ENCODE measurements around the gene SH3GLB2. TPM values are rescaled to one million over a fixed set of nuclear protein-coding genes. Genes with fewer than 3 reads are reported as not detected.

Gene SH3GLB2
- polyA plus RNA-seq, 2 of the 4 experiments (the other 2 are of a cell fraction), result 28.3 to 42.6 TPM

GRCh38 chr9:129036923-129037766 lies 9.0 kb upstream of the SH3GLB2 start:
- peak overlapping the region; percentile 74 to 90 for H3K27ac ChIP-seq
- 30% methylated on average over 31 of the region's 32 CpGs for WGBS (ENCODE audit: missing lambda C conversion rate)

GRCh38 chr9:129036241-129036922 lies 8.3 kb upstream of the SH3GLB2 start, which contains the start of gene MIGA2:
Gene MIGA2 (plus strand): TSS chr9:129036626. CDS start chr9:129040595, 3,969 bp downstream.
- POLR2A ChIA-PET, result interaction anchor here (0.6 to 1.0 kb wide), 5 partner anchors 8 to 485 kb away, joined by 3 to 8 read pairs (median 3); partner anchors contain the start of genes DOLPP1 and SH3GLB2
- H3K9me3 ChIP-seq, result no peaks in the 10 kb centered on the region
- peak within 1 kb of the TSS; percentile 92 for H3K4me2 ChIP-seq
- peaks cover 14% of the 10 kb centered on the region; the same call in 1 of the 3 replicates for H3K4me1 ChIP-seq
- CTCF ChIA-PET, result interaction anchor here (2.2 kb wide), 1 partner anchor 30 kb away, joined by 7 read pairs; no protein-coding TSS in a partner anchor
- peak within 1 kb of the TSS; percentile 77 for H3K4me3 ChIP-seq
- ATAC-seq (peak; percentile 92 to 98), DNase-seq (ENCODE audit: low read depth in 1 of 2, low spot score in 1 of 2) (peak; percentile 99 to 100), FAIRE-seq (no peak)
- peak within 1 kb of the TSS; percentile 74 to 90 for H3K27ac ChIP-seq
- WGBS (ENCODE audit: missing lambda C conversion rate), result 2% methylated on average over 44 of the region's 49 CpGs
- TF ChIP-seq FOSL2 (IDR thresholded peaks at IDR 0.05), result no peak
- no peak for TF ChIP-seq FOSL2 (CRISPR knock-in tag; IDR thresholded peaks at IDR 0.05)
- TF ChIP-seq HOXA7 (CRISPR knock-in tag; IDR thresholded peaks at IDR 0.05), result no peak
- no peak for TF ChIP-seq HOXB5 (CRISPR knock-in tag; IDR thresholded peaks at IDR 0.05)
- TF ChIP-seq NPAS2 (CRISPR knock-in tag; IDR thresholded peaks at IDR 0.05; ENCODE audit: borderline replicate concordance), result no peak
- TF ChIP-seq KDM5A (IDR thresholded peaks at IDR 0.05), result no peak
- TF ChIP-seq ATOH8 (CRISPR knock-in tag; IDR thresholded peaks at IDR 0.05; ENCODE audit: low read depth), result no peak
- no peak for TF ChIP-seq NR3C1 (IDR thresholded peaks at IDR 0.05)
- no peak for TF ChIP-seq MAFK (IDR thresholded peaks at IDR 0.05; ENCODE audit: partially characterized antibody)
- no peak for TF ChIP-seq CHD4 (IDR thresholded peaks at IDR 0.05; ENCODE audit: borderline replicate concordance)
- no peak for TF ChIP-seq HEYL (CRISPR knock-in tag; IDR thresholded peaks at IDR 0.05)
- no peak for TF ChIP-seq KDM1A (IDR thresholded peaks at IDR 0.05; ENCODE audit: low read depth)
- no peak for TF ChIP-seq ZSCAN20 (CRISPR knock-in tag; IDR thresholded peaks at IDR 0.05)
- TF ChIP-seq PBX3 (IDR thresholded peaks at IDR 0.05), result peak; percentile 84
- no peak for TF ChIP-seq CHD2 (IDR thresholded peaks at IDR 0.05; ENCODE audit: low read length, partially characterized antibody)
- no peak for TF ChIP-seq HDAC2 (IDR thresholded peaks at IDR 0.05)
- no peak for TF ChIP-seq CBX8 (IDR thresholded peaks at IDR 0.05)

More at GRCh38 chr9:129036923-129037766, 9.0 kb upstream of the SH3GLB2 start:
- POLR2A ChIA-PET, result interaction anchor here (0.6 to 1.0 kb wide), 4 partner anchors 9 to 138 kb away, joined by 3 to 8 read pairs (median 4); partner anchors contain the start of genes DOLPP1 and SH3GLB2
- no peaks in the 10 kb centered on the region for H3K9me3 ChIP-seq
- peaks cover 14% of the 10 kb centered on the region; the same call in 1 of the 3 replicates for H3K4me1 ChIP-seq
- FAIRE-seq, result no peak
- CTCF ChIA-PET, result interaction anchor here (0.8 to 2.9 kb wide), 4 partner anchors 8 to 31 kb away, joined by 4 to 18 read pairs (median 6); partner anchors contain the start of gene SH3GLB2
- peak overlapping the region; percentile 77 for H3K4me3 ChIP-seq
- H3K4me2 ChIP-seq, result peak overlapping the region; percentile 92
- ATAC-seq, result peak; percentile 9 to 11; a peak in 3 of 6 replicates
- DNase-seq (ENCODE audit: low read depth in 1 of 2, low spot score in 1 of 2), result no peak
- TF ChIP-seq NFE2L2 (conservative IDR thresholded peaks at IDR 0.05; ENCODE audit: low read length), result no peak
- TF ChIP-seq REST (IDR thresholded peaks at IDR 0.05), result no peak
- no peak for TF ChIP-seq RARB (CRISPR knock-in tag; IDR thresholded peaks at IDR 0.05)
- no peak for TF ChIP-seq HOXA7 (CRISPR knock-in tag; IDR thresholded peaks at IDR 0.05)
- TF ChIP-seq ZC3H11A (IDR thresholded peaks at IDR 0.05), result no peak
- TF ChIP-seq ESRRA (IDR thresholded peaks at IDR 0.05; ENCODE audit: borderline replicate concordance, low read length), result no peak
- TF ChIP-seq BCL3 (IDR thresholded peaks at IDR 0.05), result 0 out of 3 replicates have a peak, but pooled peaks have one; percentile 2
